GM12891 (cell line): ENCODE results near the gene CDH5.

Experiments
- POLR2A ChIP-seq: IDR thresholded peaks from 2 replicates; pipeline ENCODE4 v1.6.1; 2011; ENCODE audit warnings: low read depth, low read length, control low read depth
- POLR2AphosphoS5 ChIP-seq: IDR thresholded peaks from 2 replicates; pipeline ENCODE4 v1.6.1; 2011; ENCODE audit warnings: low read depth, low read length, control low read depth

- TF ChIP-seq POLR2AphosphoS5 (no peak), POLR2A (no peak)
Measured at GRCh38 chr16:66439051-66439730, 72.7 kb downstream of the CDH5 start.
